B cell (primary cell): ENCODE results near the gene LENG1. TPM values are rescaled to one million over a fixed set of nuclear protein-coding genes. Genes with fewer than 3 reads are reported as not detected.
"Not testable (repeated sequence)": the region's sequence is repeated elsewhere in the genome, so short reads cannot be mapped to it uniquely, and the experiment has no call there.

Source experiments
- ATAC-seq: fragments of 200-7000 bp; cut with Tn5 transposase; one replicate; pipeline ENCODE4 v1.10.0; 2021; ENCODE audit warnings: low read depth, mild to moderate bottlenecking, moderate number of reproducible peaks, moderate library complexity
- CTCF ChIA-PET: fragments of 350-600 bp; sonication (Branson Sonifier 250); formaldehyde crosslinking; loops from one replicate; lab custom pipeline; 2021; ENCODE audit warnings: antibody characterized with exemption, inconsistent platforms; lab: Charles Lee
- POLR2A ChIA-PET: fragments of 350-600 bp; sonication (Branson Sonifier 250); formaldehyde crosslinking; loops from one replicate; lab custom pipeline; 2021; ENCODE audit warnings: antibody characterized with exemption; lab: Charles Lee
- DNase-seq: peaks from one replicate; pipeline ENCODE4 v3.0.0; 2013
- H2AFZ ChIP-seq: 2 replicates; pipeline ENCODE4 v1.6.1; 2012; ENCODE audit warnings: mild to moderate bottlenecking, low read depth, low read length; ENCODE audit not compliant: insufficient read depth, poor library complexity, severe bottlenecking
- H3K27ac ChIP-seq, 2 donors: 1 replicate in 1 of 2; 2 replicates in 1 of 2; pipeline ENCODE4 v1.5.1; 2012 to 2013; ENCODE audit warnings: low read length in 2 of 2, mild to moderate bottlenecking in 2 of 2, moderate library complexity in 1 of 2
- H3K27me3 ChIP-seq, 4 experiments: fragments of 200-600 bp in 1 of 4; sonication (generic) in 1 of 4; replicated peaks in 1 of 4; 1 replicate in 2 of 4; 2 replicates in 2 of 4; pipeline versions ENCODE4 v1.6.1 to v1.7.0; 2013 to 2016; ENCODE audit warnings: low read length in 3 of 4, mild to moderate bottlenecking in 2 of 4, mixed read lengths in 1 of 4, moderate library complexity in 1 of 4; ENCODE audit not compliant: insufficient read depth in 4 of 4, control insufficient read depth in 3 of 4; ENCODE audit errors: control extremely low read depth in 1 of 4
- H3K36me3 ChIP-seq, 2 experiments: replicated peaks in 1 of 2; 1 replicate in 1 of 2; 2 replicates in 1 of 2; pipeline versions ENCODE4 v1.6.1 to v1.7.1; 2013; ENCODE audit warnings: low read length in 1 of 2; ENCODE audit not compliant: insufficient read depth in 2 of 2, control insufficient read depth in 1 of 2; ENCODE audit errors: control extremely low read depth in 1 of 2, extremely low read depth in 1 of 2
- H3K4me1 ChIP-seq, 2 donors: fragments of 200-600 bp in 1 of 2; sonication (generic) in 1 of 2; 1 replicate in 1 of 2; 2 replicates in 1 of 2; pipeline versions ENCODE4 v1.5.1 to v1.6.1; 2013 to 2017; ENCODE audit warnings: low read length in 2 of 2; ENCODE audit not compliant: control insufficient read depth in 2 of 2, insufficient read depth in 2 of 2
- H3K4me2 ChIP-seq: replicated peaks from 2 replicates; pipeline ENCODE3; 2012; ENCODE audit warnings: mild to moderate bottlenecking, low read depth, low read length; ENCODE audit not compliant: poor library complexity, severe bottlenecking
- H3K4me3 ChIP-seq, 5 experiments: fragments of 200-600 bp in 1 of 5; sonication (generic) in 1 of 5; 1 replicate in 3 of 5; 2 replicates in 2 of 5; pipeline versions ENCODE4 v1.5.1 to v1.7.0; 2011 to 2016; ENCODE audit warnings: low read length in 4 of 5, mild to moderate bottlenecking in 4 of 5, low read depth in 2 of 5, control low read depth in 1 of 5, moderate library complexity in 1 of 5; ENCODE audit not compliant: insufficient read depth in 1 of 5; ENCODE audit errors: control extremely low read depth in 1 of 5, extremely low read depth in 1 of 5
- H3K79me2 ChIP-seq: fragments of 200-600 bp; sonication (generic); one replicate; pipeline ENCODE4 v1.6.0; 2016; ENCODE audit warnings: low read length; ENCODE audit not compliant: control insufficient read depth, insufficient read depth
- H3K9ac ChIP-seq: fragments of 200-600 bp; sonication (generic); 2 replicates; pipeline ENCODE4 v1.6.1; 2017; ENCODE audit warnings: mild to moderate bottlenecking, low read length, moderate library complexity
- H3K9me3 ChIP-seq, 3 donors: one replicate each; pipeline versions ENCODE4 v1.6.1 to v1.7.1; 2013; ENCODE audit warnings: low read length in 2 of 3; ENCODE audit not compliant: control insufficient read depth in 2 of 3, insufficient read depth in 1 of 3; ENCODE audit errors: control extremely low read depth in 1 of 3
- H4K20me1 ChIP-seq: 2 replicates; pipeline ENCODE4 v1.6.0; 2012; ENCODE audit warnings: mild to moderate bottlenecking, low read length; ENCODE audit not compliant: insufficient read depth, control insufficient read depth, poor library complexity, severe bottlenecking
- H3K27ac Mint-ChIP-seq: one replicate; pipeline ENCODE4 v1.8.0; 2021; ENCODE audit warnings: mixed read lengths
- H3K27me3 Mint-ChIP-seq: one replicate; pipeline ENCODE4 v1.8.0; 2021; ENCODE audit warnings: mixed read lengths
- H3K4me1 Mint-ChIP-seq: one replicate; pipeline ENCODE4 v1.8.0; 2021; ENCODE audit warnings: mixed read lengths
- H3K4me3 Mint-ChIP-seq: one replicate; pipeline ENCODE4 v1.8.0; 2021; ENCODE audit warnings: mixed read lengths
- H3K9me3 Mint-ChIP-seq: one replicate; pipeline ENCODE4 v1.8.0; 2022; ENCODE audit warnings: mixed read lengths; ENCODE audit not compliant: insufficient read depth
- EZH2 ChIP-seq: IDR thresholded peaks from 2 replicates; pipeline ENCODE4 v1.6.1; 2012; ENCODE audit warnings: borderline replicate concordance, low read depth, mild to moderate bottlenecking, moderate library complexity, low read length; ENCODE audit not compliant: insufficient read depth, poor library complexity, severe bottlenecking
- WGBS: methylation state at CpG from one replicate; pipeline ENCODE4 v1.1.5; 2013; ENCODE audit warnings: missing lambda C conversion rate; ENCODE audit not compliant: insufficient coverage; 5-methylcytosine and 5-hydroxymethylcytosine counted together
- intact Hi-C: fragments of 100-400 bp; cut with micrococcal nuclease; formaldehyde crosslinking; loops from one replicate; pipeline ENCODE4 v1.10.0; 2022
- polyA plus RNA-seq: library from polyadenylated mRNA; depleted of rRNA; stranded (reverse); fragments of >200 nt; gene quantifications from 2 replicates; pipeline ENCODE4 v1.2.3, GENCODE V29; 2012
- total RNA-seq, 2 donors: library from RNA; stranded (reverse); fragments of 120-200 nt in 1 of 2; gene quantifications; 1 replicate in 1 of 2; 2 replicates in 1 of 2; pipeline versions ENCODE4 v1.2.3 to v1.2.4, GENCODE V29; 2013 to 2022
- TF ChIP-seq, protein P1 (sequence below): fragments of 200-600 bp; IDR thresholded peaks from one replicate; pipeline ENCODE4 v1.8.0; 2022; ENCODE audit warnings: antibody characterized with exemption, mild to moderate bottlenecking

The LENG1 gene
- total and polyA plus RNA-seq, 2 donors (not counting 1 experiment from before 2014, with no cell fraction given) = 9.2 to 16.5 TPM

GRCh38 chr19:54181894-54182293, 22.4 kb upstream of the LENG1 start:
- DNase-seq, H3K9me3 ChIP-seq, H3K4me1 Mint-ChIP-seq, H3K36me3 ChIP-seq, H3K27me3 Mint-ChIP-seq, H2AFZ ChIP-seq, H3K9ac ChIP-seq, H3K4me2 ChIP-seq, H3K4me3 ChIP-seq, H3K9me3 Mint-ChIP-seq, H3K27ac Mint-ChIP-seq, H3K4me1 ChIP-seq, CTCF ChIA-PET, H3K79me2 ChIP-seq, H3K4me3 Mint-ChIP-seq, H3K27ac ChIP-seq, H4K20me1 ChIP-seq, H3K27me3 ChIP-seq, intact Hi-C loops, ATAC-seq: not testable (repeated sequence)
- POLR2A ChIA-PET = interaction anchor here (0.6 kb wide), 1 partner anchor 26 kb away, joined by 6 read pairs; no protein-coding TSS in a partner anchor
- 89% methylated on average over 1 of the region's 3 CpGs for WGBS

- Mint-ChIP-seq H3K27me3 (no peaks in the 10 kb centered on the region), H3K9me3 (no peaks in the 10 kb centered on the region), H3K27ac (no peak overlapping the region), H3K4me1 (no peaks in the 10 kb centered on the region), H3K4me3 (no peak overlapping the region)
- no peak overlapping the region for H3K27ac ChIP-seq
- no peak overlapping the region for H3K4me2 ChIP-seq
- no peaks in the 10 kb centered on the region for H3K27me3 ChIP-seq
- intact Hi-C loops = no loop called here
- WGBS = 99% methylated on average over 37 of the region's 37 CpGs
- TF ChIP-seq EZH2 = no peak
- TF ChIP-seq, protein P1, sequence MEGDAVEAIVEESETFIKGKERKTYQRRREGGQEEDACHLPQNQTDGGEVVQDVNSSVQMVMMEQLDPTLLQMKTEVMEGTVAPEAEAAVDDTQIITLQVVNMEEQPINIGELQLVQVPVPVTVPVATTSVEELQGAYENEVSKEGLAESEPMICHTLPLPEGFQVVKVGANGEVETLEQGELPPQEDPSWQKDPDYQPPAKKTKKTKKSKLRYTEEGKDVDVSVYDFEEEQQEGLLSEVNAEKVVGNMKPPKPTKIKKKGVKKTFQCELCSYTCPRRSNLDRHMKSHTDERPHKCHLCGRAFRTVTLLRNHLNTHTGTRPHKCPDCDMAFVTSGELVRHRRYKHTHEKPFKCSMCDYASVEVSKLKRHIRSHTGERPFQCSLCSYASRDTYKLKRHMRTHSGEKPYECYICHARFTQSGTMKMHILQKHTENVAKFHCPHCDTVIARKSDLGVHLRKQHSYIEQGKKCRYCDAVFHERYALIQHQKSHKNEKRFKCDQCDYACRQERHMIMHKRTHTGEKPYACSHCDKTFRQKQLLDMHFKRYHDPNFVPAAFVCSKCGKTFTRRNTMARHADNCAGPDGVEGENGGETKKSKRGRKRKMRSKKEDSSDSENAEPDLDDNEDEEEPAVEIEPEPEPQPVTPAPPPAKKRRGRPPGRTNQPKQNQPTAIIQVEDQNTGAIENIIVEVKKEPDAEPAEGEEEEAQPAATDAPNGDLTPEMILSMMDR = no peak
- CTCF ChIA-PET = interaction anchor here (0.6 kb wide), 1 partner anchor 65 kb away, joined by 3 read pairs; the partner anchor contains the start of genes PRPF31 and TFPT
- H3K9me3 ChIP-seq = no peaks in the 10 kb centered on the region
- H3K79me2 ChIP-seq = no peaks in the 10 kb centered on the region
- no peak overlapping the region for H3K4me3 ChIP-seq
- H3K4me1 ChIP-seq = no peaks in the 10 kb centered on the region
- no peak overlapping the region for H2AFZ ChIP-seq
- no peak overlapping the region for H3K9ac ChIP-seq
- ATAC-seq (no peak), DNase-seq (no peak)
- H4K20me1 ChIP-seq = no peaks in the 10 kb centered on the region
- H3K36me3 ChIP-seq = peaks cover 1 to 6% of the 10 kb centered on the region in 2 experiments
- POLR2A ChIA-PET = no interaction called here
Measured at GRCh38 chr19:54180691-54181091, 21.2 kb upstream of the LENG1 start.
